Glutamatergic neuron (in vitro differentiated cells): ENCODE data around the gene SLC12A6. TPM values are rescaled to one million over a fixed set of nuclear protein-coding genes. Genes with fewer than 3 reads are reported as not detected.

ENCODE experiments used
- DNase-seq: peaks from one replicate; pipeline ENCODE4 v3.0.0; 2022
- H3K27ac Mint-ChIP-seq: one replicate; pipeline ENCODE4 v1.8.0; 2020; ENCODE audit warnings: mild to moderate bottlenecking, mixed read lengths, inconsistent platforms; ENCODE audit not compliant: unreplicated experiment
- H3K27me3 Mint-ChIP-seq: one replicate; pipeline ENCODE4 v1.8.0; 2020; ENCODE audit warnings: mild to moderate bottlenecking, moderate library complexity, mixed read lengths, inconsistent platforms; ENCODE audit not compliant: unreplicated experiment
- H3K36me3 Mint-ChIP-seq: one replicate; pipeline ENCODE4 v1.8.0; 2020; ENCODE audit warnings: mild to moderate bottlenecking, mixed read lengths, inconsistent platforms; ENCODE audit not compliant: unreplicated experiment
- H3K4me1 Mint-ChIP-seq: one replicate; pipeline ENCODE4 v1.8.0; 2020; ENCODE audit warnings: mild to moderate bottlenecking, low read depth, mixed read lengths, inconsistent platforms; ENCODE audit not compliant: unreplicated experiment
- H3K4me3 Mint-ChIP-seq: one replicate; pipeline ENCODE4 v1.8.0; 2020; ENCODE audit warnings: mild to moderate bottlenecking, mixed read lengths, inconsistent platforms; ENCODE audit not compliant: unreplicated experiment
- H3K9me3 Mint-ChIP-seq: one replicate; pipeline ENCODE4 v1.8.0; 2020; ENCODE audit warnings: mild to moderate bottlenecking, moderate library complexity, mixed read lengths, inconsistent platforms; ENCODE audit not compliant: unreplicated experiment
- total RNA-seq: library from RNA; stranded (reverse); fragmentation: NEBNext Ultra II Directional; extraction: Animal tissue kit (Norgen Biotek cat#: 25700); gene quantifications from one replicate; pipeline ENCODE4 v1.2.1, GENCODE V29; 2021; ENCODE audit not compliant: unreplicated experiment
- TF ChIP-seq, protein P1 (sequence below): fragments of 200-600 bp; sonication (generic); IDR thresholded peaks from one replicate; pipeline ENCODE4 v1.5.0; 2021; ENCODE audit not compliant: partially characterized antibody, unreplicated experiment

Gene SLC12A6
- total RNA-seq, 1 donor from 2014 or later = 43.3 TPM

- Mint-ChIP-seq H3K4me1 (no peaks in the 10 kb centered on the region), H3K4me3 (no peak overlapping the region), H3K36me3 (no peaks in the 10 kb centered on the region), H3K27me3 (no peaks in the 10 kb centered on the region), H3K27ac (no peak overlapping the region), H3K9me3 (no peaks in the 10 kb centered on the region)
- TF ChIP-seq, protein P1, sequence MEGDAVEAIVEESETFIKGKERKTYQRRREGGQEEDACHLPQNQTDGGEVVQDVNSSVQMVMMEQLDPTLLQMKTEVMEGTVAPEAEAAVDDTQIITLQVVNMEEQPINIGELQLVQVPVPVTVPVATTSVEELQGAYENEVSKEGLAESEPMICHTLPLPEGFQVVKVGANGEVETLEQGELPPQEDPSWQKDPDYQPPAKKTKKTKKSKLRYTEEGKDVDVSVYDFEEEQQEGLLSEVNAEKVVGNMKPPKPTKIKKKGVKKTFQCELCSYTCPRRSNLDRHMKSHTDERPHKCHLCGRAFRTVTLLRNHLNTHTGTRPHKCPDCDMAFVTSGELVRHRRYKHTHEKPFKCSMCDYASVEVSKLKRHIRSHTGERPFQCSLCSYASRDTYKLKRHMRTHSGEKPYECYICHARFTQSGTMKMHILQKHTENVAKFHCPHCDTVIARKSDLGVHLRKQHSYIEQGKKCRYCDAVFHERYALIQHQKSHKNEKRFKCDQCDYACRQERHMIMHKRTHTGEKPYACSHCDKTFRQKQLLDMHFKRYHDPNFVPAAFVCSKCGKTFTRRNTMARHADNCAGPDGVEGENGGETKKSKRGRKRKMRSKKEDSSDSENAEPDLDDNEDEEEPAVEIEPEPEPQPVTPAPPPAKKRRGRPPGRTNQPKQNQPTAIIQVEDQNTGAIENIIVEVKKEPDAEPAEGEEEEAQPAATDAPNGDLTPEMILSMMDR = no peak
- no peak for DNase-seq
These were observed 104.0 kb downstream of the SLC12A6 start for GRCh38 chr15:34233614-34234013.

DNA sequence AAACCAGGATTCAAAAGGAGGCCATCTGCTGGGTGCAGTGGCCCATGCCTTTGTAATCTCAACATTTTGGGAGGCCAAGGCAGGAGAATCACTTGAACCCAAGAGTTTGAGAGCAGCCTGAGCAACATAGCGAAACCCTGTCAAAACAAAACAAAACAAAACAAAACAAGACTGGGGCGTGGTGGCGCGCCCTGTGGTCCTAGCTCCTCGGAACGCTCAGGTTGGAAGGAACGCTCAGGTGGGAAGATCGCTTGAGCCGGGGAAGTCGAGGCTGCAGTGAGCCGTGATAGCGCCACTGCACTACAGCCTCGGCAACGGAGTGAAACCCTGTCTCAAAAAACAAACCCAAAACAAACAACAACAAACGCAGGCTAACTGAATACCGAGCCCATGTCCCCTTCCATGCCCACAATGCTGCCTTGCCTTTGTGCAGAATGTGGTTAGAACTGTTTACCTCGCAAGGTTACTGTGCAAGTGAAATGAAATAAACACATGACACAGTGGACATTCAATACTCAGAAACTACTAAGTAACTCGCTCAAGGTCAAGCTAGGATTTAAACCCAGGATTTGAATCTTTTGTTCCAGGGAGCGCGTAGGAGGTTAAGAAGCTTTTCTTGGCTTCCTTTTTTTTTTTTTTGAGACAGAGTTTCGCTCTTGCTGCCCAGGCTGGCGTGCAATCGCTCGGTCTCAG is 113.5 kb downstream of the SLC12A6 start:
- H3K9me3 Mint-ChIP-seq = peaks cover 13% of the 10 kb centered on the region
- peak overlapping the region; percentile 96 for H3K27ac Mint-ChIP-seq
- H3K4me1 Mint-ChIP-seq = peaks cover 4% of the 10 kb centered on the region
- DNase-seq = no peak
- H3K36me3 Mint-ChIP-seq = no peaks in the 10 kb centered on the region
- H3K27me3 Mint-ChIP-seq = peaks cover 12% of the 10 kb centered on the region
- peak overlapping the region; percentile 94 for H3K4me3 Mint-ChIP-seq
- TF ChIP-seq, protein P1 = no peak

GRCh38 chr15:34217587-34218225 is 119.9 kb downstream of the SLC12A6 start:
- Mint-ChIP-seq H3K36me3 (no peaks in the 10 kb centered on the region), H3K4me1 (no peaks in the 10 kb centered on the region), H3K27ac (no peak overlapping the region), H3K9me3 (no peaks in the 10 kb centered on the region), H3K4me3 (no peak overlapping the region), H3K27me3 (peaks cover 4% of the 10 kb centered on the region)
- no peak for DNase-seq
- TF ChIP-seq, protein P1 = no peak

- no peaks in the 10 kb centered on the region for H3K9me3 Mint-ChIP-seq
- no peak overlapping the region for H3K27ac Mint-ChIP-seq
- no peaks in the 10 kb centered on the region for H3K4me1 Mint-ChIP-seq
- peaks cover 4% of the 10 kb centered on the region for H3K27me3 Mint-ChIP-seq
- no peaks in the 10 kb centered on the region for H3K36me3 Mint-ChIP-seq
- DNase-seq = no peak
- TF ChIP-seq, protein P1 = no peak
- no peak overlapping the region for H3K4me3 Mint-ChIP-seq
These were observed 120.9 kb downstream of the SLC12A6 start for GRCh38 chr15:34216527-34217270.

DNA sequence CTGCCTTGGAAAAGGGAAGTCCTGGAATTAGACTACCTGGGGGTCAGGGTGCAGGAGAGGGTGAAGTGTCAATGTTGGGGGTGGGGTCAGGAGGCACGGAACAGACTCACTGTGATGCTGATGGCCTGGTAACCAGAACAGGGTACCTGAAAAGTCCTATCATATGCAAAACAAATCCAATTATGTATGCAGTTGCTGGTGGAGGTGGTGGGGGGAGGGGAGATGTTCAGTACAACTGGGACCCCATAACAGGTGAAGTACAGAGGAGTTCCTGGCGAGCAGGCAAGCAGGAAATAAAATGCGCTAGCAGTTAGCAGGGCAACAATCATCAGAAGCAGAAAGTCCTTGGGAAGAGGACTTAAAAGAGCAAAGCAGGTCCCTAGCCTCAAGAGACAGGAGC is 123.4 kb downstream of the SLC12A6 start:
- Mint-ChIP-seq H3K36me3 (no peaks in the 10 kb centered on the region), H3K4me1 (no peaks in the 10 kb centered on the region), H3K4me3 (no peak overlapping the region), H3K27me3 (peaks cover 4% of the 10 kb centered on the region), H3K27ac (no peak overlapping the region), H3K9me3 (peaks cover under 1% of the 10 kb centered on the region)
- TF ChIP-seq, protein P1 = no peak
- no peak for DNase-seq
